Right atrium auricular region (tissue), 2 donors: ENCODE results near the gene KCP. TPM values are rescaled to one million over a fixed set of nuclear protein-coding genes. Genes with fewer than 3 reads are reported as not detected.

Experiments
- DNase-seq: peaks from one replicate; pipeline ENCODE4 v3.0.0-alpha.2; 2019; ENCODE audit warnings: low spot score
- H3K27ac ChIP-seq, 2 donors: fragments of 200-600 bp; sonication (generic); 1 replicate in 1 of 2; 2 replicates in 1 of 2; pipeline ENCODE4 v1.5.1; 2016 to 2019
- H3K27me3 ChIP-seq, 2 donors: fragments of 200-600 bp; sonication (generic); one replicate each; pipeline versions ENCODE4 v1.5.1 to v1.6.0; 2017 to 2019
- H3K36me3 ChIP-seq: fragments of 200-600 bp; sonication (generic); one replicate; pipeline ENCODE4 v1.5.1; 2016
- H3K4me1 ChIP-seq, 2 donors: fragments of 200-600 bp; sonication (generic); one replicate each; pipeline versions ENCODE4 v1.5.1 to v1.6.0; 2017 to 2019
- H3K4me3 ChIP-seq, 2 donors: fragments of 200-600 bp; sonication (generic); 1 replicate in 1 of 2; 2 replicates in 1 of 2; pipeline ENCODE4 v1.5.1; 2017 to 2019; ENCODE audit warnings: mild to moderate bottlenecking in 1 of 2, moderate library complexity in 1 of 2
- H3K9me3 ChIP-seq, 2 donors: fragments of 200-600 bp; sonication (generic); one replicate each; pipeline ENCODE4 v1.5.1; 2019
- total RNA-seq, 2 donors: library from RNA; depleted of rRNA; stranded (reverse); fragments of >200 nt; gene quantifications; one replicate each; pipeline ENCODE4 v1.1.0, GENCODE V29; 2016
- TF ChIP-seq, protein P1 (sequence below), 2 donors: fragments of 200-600 bp; sonication (generic); IDR thresholded peaks; one replicate each; pipeline ENCODE4 v1.5.1; 2019; ENCODE audit warnings: antibody characterized with exemption in 2 of 2

The KCP gene
- total RNA-seq, 2 donors from 2014 or later: not detected

- TF ChIP-seq, protein P1, sequence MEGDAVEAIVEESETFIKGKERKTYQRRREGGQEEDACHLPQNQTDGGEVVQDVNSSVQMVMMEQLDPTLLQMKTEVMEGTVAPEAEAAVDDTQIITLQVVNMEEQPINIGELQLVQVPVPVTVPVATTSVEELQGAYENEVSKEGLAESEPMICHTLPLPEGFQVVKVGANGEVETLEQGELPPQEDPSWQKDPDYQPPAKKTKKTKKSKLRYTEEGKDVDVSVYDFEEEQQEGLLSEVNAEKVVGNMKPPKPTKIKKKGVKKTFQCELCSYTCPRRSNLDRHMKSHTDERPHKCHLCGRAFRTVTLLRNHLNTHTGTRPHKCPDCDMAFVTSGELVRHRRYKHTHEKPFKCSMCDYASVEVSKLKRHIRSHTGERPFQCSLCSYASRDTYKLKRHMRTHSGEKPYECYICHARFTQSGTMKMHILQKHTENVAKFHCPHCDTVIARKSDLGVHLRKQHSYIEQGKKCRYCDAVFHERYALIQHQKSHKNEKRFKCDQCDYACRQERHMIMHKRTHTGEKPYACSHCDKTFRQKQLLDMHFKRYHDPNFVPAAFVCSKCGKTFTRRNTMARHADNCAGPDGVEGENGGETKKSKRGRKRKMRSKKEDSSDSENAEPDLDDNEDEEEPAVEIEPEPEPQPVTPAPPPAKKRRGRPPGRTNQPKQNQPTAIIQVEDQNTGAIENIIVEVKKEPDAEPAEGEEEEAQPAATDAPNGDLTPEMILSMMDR (IDR thresholded peaks at IDR 0.05): no peak
- no peak overlapping the region for H3K4me3 ChIP-seq
- H3K27ac ChIP-seq: no peak overlapping the region
- no peaks in the 10 kb centered on the region for H3K9me3 ChIP-seq
- no peak for DNase-seq
- H3K27me3 ChIP-seq: peaks cover 8 to 9% of the 10 kb centered on the region in 2 donors
- H3K4me1 ChIP-seq: peaks cover 0 to 12% of the 10 kb centered on the region in 2 donors
- no peaks in the 10 kb centered on the region for H3K36me3 ChIP-seq
Observed at GRCh38 chr7:128919881-128920799, 9.6 kb upstream of the KCP start.

DNA sequence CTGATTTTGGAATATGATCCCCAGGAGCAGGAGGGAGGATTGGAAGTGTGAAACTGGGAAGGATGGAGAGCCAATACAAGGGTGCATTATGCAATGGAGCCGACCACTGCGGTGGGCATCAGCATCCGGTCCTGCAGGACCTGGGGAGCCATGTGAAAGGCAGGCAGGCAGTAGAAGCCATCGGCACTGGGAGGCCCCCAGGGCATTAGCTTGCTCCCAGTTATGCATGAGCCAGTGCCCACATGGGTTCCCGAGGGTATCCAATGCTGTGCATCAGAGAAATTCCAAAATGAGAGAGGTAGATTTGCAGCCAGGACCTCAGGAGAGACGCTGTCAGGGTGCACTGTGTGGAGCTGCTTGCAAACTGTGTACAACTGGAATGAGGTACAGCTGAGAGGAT lies 8.7 kb upstream of the KCP start:
- H3K36me3 ChIP-seq: no peaks in the 10 kb centered on the region
- no peaks in the 10 kb centered on the region for H3K9me3 ChIP-seq
- TF ChIP-seq, protein P1 (IDR thresholded peaks at IDR 0.05): no peak
- H3K4me3 ChIP-seq: no peak overlapping the region
- peaks cover 0 to 18% of the 10 kb centered on the region in 2 donors for H3K4me1 ChIP-seq
- DNase-seq: no peak
- peaks cover 8 to 13% of the 10 kb centered on the region in 2 donors for H3K27me3 ChIP-seq
- no peak overlapping the region for H3K27ac ChIP-seq

DNA sequence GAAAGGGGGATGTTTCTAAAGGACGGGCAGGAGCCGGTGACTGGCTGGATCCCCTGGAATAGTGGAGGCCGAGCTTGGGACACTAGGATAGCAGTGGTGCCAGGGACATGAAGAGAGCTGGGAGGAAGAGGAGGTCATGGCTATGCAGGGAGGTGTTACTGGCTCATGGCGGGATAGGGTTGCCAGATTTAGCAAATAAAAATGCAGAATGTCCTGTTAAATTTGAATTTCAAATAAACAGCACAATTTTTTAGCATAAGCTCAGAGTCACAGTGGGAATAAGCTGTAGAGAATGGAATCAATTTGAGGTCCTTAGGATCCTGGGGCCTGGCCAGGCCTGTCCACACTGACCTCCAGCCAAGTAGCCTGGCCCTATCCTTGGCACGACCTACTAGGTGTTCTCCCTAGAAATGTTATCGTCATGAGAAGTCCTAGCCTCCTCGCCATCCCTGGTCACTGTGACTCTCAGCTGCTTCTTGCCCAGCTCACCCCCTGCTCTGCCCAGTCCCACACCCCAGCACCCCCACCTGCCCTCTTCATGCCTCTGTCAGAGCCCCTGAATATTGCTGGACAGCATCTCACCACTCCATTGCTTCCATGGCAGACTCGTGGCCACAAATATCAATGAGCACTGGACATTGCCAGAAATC lies 7.6 kb upstream of the KCP start:
- H3K9me3 ChIP-seq: no peaks in the 10 kb centered on the region
- H3K27me3 ChIP-seq: peaks cover 13% of the 10 kb centered on the region in 2 donors
- peaks cover 0 to 18% of the 10 kb centered on the region in 2 donors for H3K4me1 ChIP-seq
- no peak for DNase-seq
- H3K4me3 ChIP-seq: no peak overlapping the region
- H3K36me3 ChIP-seq: no peaks in the 10 kb centered on the region
- no peak overlapping the region for H3K27ac ChIP-seq
- TF ChIP-seq, protein P1 (IDR thresholded peaks at IDR 0.05): no peak

DNA sequence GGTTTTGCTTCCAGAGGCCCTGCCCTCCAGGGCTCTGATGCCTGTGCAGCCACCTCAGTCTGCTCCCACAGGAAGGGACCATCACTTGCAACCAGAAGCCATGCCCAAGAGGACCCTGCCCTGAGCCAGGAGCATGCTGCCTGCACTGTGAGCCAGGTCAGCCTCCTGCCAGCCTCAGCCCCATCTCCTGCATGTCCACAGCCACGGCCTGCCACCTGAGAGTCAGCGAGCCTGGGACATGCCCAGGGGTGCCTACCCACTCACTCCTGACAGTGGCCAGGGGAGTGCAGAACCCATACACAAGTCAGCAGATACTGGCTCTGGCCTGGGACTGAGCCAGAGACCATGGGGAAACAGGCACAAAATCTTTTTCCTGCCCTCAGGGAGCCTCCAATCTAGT lies 6.6 kb upstream of the KCP start:
- H3K4me3 ChIP-seq: no peak overlapping the region
- H3K27me3 ChIP-seq: peaks cover 13% of the 10 kb centered on the region in 2 donors
- DNase-seq: no peak
- TF ChIP-seq, protein P1 (IDR thresholded peaks at IDR 0.05): no peak
- no peaks in the 10 kb centered on the region for H3K9me3 ChIP-seq
- peaks cover 0 to 18% of the 10 kb centered on the region in 2 donors for H3K4me1 ChIP-seq
- H3K36me3 ChIP-seq: no peaks in the 10 kb centered on the region
- H3K27ac ChIP-seq: no peak overlapping the region

DNA sequence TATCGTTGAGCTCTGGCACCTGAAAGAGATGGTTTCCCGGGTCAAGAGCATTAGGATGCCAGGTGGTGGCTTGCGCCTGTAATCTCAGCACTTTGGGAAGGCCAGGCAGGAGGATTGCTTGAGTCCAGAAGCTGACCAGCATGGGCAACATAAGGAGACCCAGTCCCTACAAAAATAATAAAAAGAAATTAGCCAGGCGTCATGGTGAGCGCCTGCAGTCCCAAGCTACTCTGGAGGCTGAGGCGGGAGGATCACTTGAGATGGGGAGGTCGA lies 6.1 kb upstream of the KCP start:
- Histone ChIP-seq H3K4me1 (peaks cover 0 to 18% of the 10 kb centered on the region in 2 donors), H3K9me3 (no peaks in the 10 kb centered on the region), H3K4me3 (no peak overlapping the region), H3K27ac (no peak overlapping the region), H3K36me3 (no peaks in the 10 kb centered on the region), H3K27me3 (peaks cover 13% of the 10 kb centered on the region in 2 donors)
- TF ChIP-seq, protein P1 (IDR thresholded peaks at IDR 0.05): no peak
- DNase-seq: no peak
